OCI-LY1 (cell line): ENCODE measurements around the gene PRKD2.

Experiments used
- H2AFZ ChIP-seq: fragments of 200-600 bp; sonication (generic), shearing (Covaris generic); 2 replicates; pipeline ENCODE4 v1.6.0; 2014; ENCODE audit warnings: antibody characterized with exemption, mild to moderate bottlenecking, low read length
- H3F3A ChIP-seq: fragments of 200-600 bp; sonication (generic), shearing (Covaris generic); 2 replicates; pipeline ENCODE4 v1.6.0; 2014; ENCODE audit warnings: mild to moderate bottlenecking, antibody characterized with exemption, low read length, moderate library complexity; ENCODE audit not compliant: insufficient read depth
- H3K27ac ChIP-seq: fragments of 200-600 bp; sonication (generic); 2 replicates; pipeline ENCODE4 v1.5.1; 2014; ENCODE audit warnings: low read length, mixed run types, mild to moderate bottlenecking, low read depth; ENCODE audit not compliant: poor library complexity, severe bottlenecking
- H3K27me3 ChIP-seq: fragments of 200-600 bp; sonication (generic); 2 replicates; pipeline ENCODE4 v1.6.0; 2014; ENCODE audit warnings: antibody characterized with exemption, mild to moderate bottlenecking, low read length, moderate library complexity; ENCODE audit not compliant: insufficient read depth
- H3K36me3 ChIP-seq: fragments of 200-600 bp; sonication (generic); 2 replicates; pipeline ENCODE4 v1.6.1; 2014; ENCODE audit warnings: mild to moderate bottlenecking, antibody characterized with exemption, low read length, moderate library complexity, mixed read lengths; ENCODE audit not compliant: insufficient read depth
- H3K4me1 ChIP-seq: fragments of 200-600 bp; sonication (generic); 2 replicates; pipeline ENCODE4 v1.5.1; 2014; ENCODE audit warnings: mild to moderate bottlenecking, low read length, moderate library complexity; ENCODE audit not compliant: insufficient read depth, severe bottlenecking
- H3K4me2 ChIP-seq: fragments of 200-600 bp; sonication (generic), shearing (Covaris generic); 2 replicates; pipeline ENCODE4 v1.6.1; 2014; ENCODE audit warnings: low read length
- H3K4me3 ChIP-seq: fragments of 200-600 bp; sonication (generic); 2 replicates; pipeline ENCODE4 v1.5.1; 2014; ENCODE audit warnings: low read length, low read depth, mild to moderate bottlenecking, mixed read lengths; ENCODE audit not compliant: poor library complexity, severe bottlenecking
- H3K79me2 ChIP-seq: fragments of 200-600 bp; shearing (Covaris generic); 2 replicates; pipeline ENCODE4 v1.6.1; 2016; ENCODE audit warnings: mixed run types, low read length, mixed read lengths; ENCODE audit not compliant: insufficient read depth
- H3K9ac ChIP-seq: fragments of 200-600 bp; sonication (generic), shearing (Covaris generic); 2 replicates; pipeline ENCODE4 v1.6.1; 2014; ENCODE audit warnings: mild to moderate bottlenecking, low read length, mixed read lengths
- H3K9me2 ChIP-seq: fragments of 200-600 bp; sonication (generic), shearing (Covaris generic); 2 replicates; pipeline ENCODE4 v1.6.1; 2014; ENCODE audit warnings: low read depth, mild to moderate bottlenecking, low read length, mixed read lengths
- H3K9me3 ChIP-seq: fragments of 200-600 bp; shearing (Covaris generic); 2 replicates; pipeline ENCODE4 v1.6.1; 2014; ENCODE audit warnings: low read length, mixed read lengths
- H4K20me1 ChIP-seq: fragments of 200-600 bp; sonication (generic), shearing (Covaris generic); 2 replicates; pipeline ENCODE4 v1.6.0; 2016; ENCODE audit warnings: mild to moderate bottlenecking, low read length; ENCODE audit not compliant: insufficient read depth
- CTCF ChIP-seq: fragments of 200-600 bp; sonication (generic), shearing (Covaris generic); IDR thresholded peaks from 2 replicates; pipeline ENCODE4 v1.5.1; 2017; ENCODE audit warnings: mild to moderate bottlenecking, antibody characterized with exemption, low read length, moderate library complexity, mixed read lengths
- EZH2 ChIP-seq: fragments of 200-600 bp; sonication (generic), shearing (Covaris generic); IDR thresholded peaks from 2 replicates; pipeline ENCODE4 v1.8.0; 2017; ENCODE audit warnings: borderline replicate concordance, mixed run types, mild to moderate bottlenecking, antibody characterized with exemption, low read length, moderate library complexity, mixed read lengths

Gene PRKD2

GRCh38 chr19:46746281-46747057 lies 29.6 kb upstream of the PRKD2 start, which contains the start of gene STRN4:
STRN4 (minus strand) TSS chr19:46746450; CDS start chr19:46746430, 20 bp downstream.
- no peaks in the 10 kb centered on the region for H3K27me3 ChIP-seq
- peak within 1 kb of the TSS; percentile 91 for H3K9ac ChIP-seq
- H3K79me2 ChIP-seq, result peaks cover 42% of the 10 kb centered on the region
- H3K4me1 ChIP-seq, result peaks cover 51% of the 10 kb centered on the region
- no peaks in the 10 kb centered on the region for H4K20me1 ChIP-seq
- H3K4me2 ChIP-seq, result peak within 1 kb of the TSS; percentile 75
- H2AFZ ChIP-seq, result no peak within 1 kb of the TSS
- peaks cover 18% of the 10 kb centered on the region; the same call in 1 of the 2 replicates for H3K36me3 ChIP-seq
- peak within 1 kb of the TSS; percentile 2 for H3K27ac ChIP-seq
- H3K9me2 ChIP-seq, result no peaks in the 10 kb centered on the region
- TF ChIP-seq EZH2, result no peak
- no peak for TF ChIP-seq CTCF
- H3K4me3 ChIP-seq, result peak within 1 kb of the TSS; percentile 86
- no peaks in the 10 kb centered on the region for H3K9me3 ChIP-seq
- no peaks in the 10 kb centered on the region for H3F3A ChIP-seq

- Histone ChIP-seq H3K4me2 (peak within 1 kb of the TSS; percentile 75), H3K79me2 (peaks cover 50% of the 10 kb centered on the region), H3K36me3 (peaks cover 19% of the 10 kb centered on the region; the same call in 1 of the 2 replicates), H3K4me1 (peaks cover 49% of the 10 kb centered on the region), H3K4me3 (peak within 1 kb of the TSS; percentile 86), H2AFZ (no peak within 1 kb of the TSS), H3K27ac (peak within 1 kb of the TSS; percentile 2), H3K9ac (peak within 1 kb of the TSS; percentile 91), H3K27me3 (no peaks in the 10 kb centered on the region), H3F3A (no peaks in the 10 kb centered on the region), H3K9me3 (no peaks in the 10 kb centered on the region), H4K20me1 (no peaks in the 10 kb centered on the region), H3K9me2 (no peaks in the 10 kb centered on the region)
- TF ChIP-seq EZH2, result no peak
- no peak for TF ChIP-seq CTCF
Measured at GRCh38 chr19:46745521-46746280, 28.8 kb upstream of the PRKD2 start, which contains the start of gene FKRP. FKRP (plus strand) TSS chr19:46746057; CDS start chr19:46755451, 9,394 bp downstream.

- Histone ChIP-seq H3K27me3 (no peaks in the 10 kb centered on the region), H3K9me3 (no peaks in the 10 kb centered on the region), H2AFZ (no peak overlapping the region), H4K20me1 (no peaks in the 10 kb centered on the region), H3K36me3 (peaks cover 19% of the 10 kb centered on the region; the same call in 1 of the 2 replicates), H3K9ac (peak overlapping the region; percentile 91), H3K9me2 (no peaks in the 10 kb centered on the region), H3K79me2 (peaks cover 56% of the 10 kb centered on the region), H3F3A (no peaks in the 10 kb centered on the region), H3K4me3 (peak overlapping the region; percentile 86), H3K4me1 (peaks cover 42% of the 10 kb centered on the region), H3K27ac (no peak overlapping the region), H3K4me2 (peak overlapping the region; percentile 75)
- TF ChIP-seq CTCF, result no peak
- no peak for TF ChIP-seq EZH2
Measured at GRCh38 chr19:46745030-46745429, 28.1 kb upstream of the PRKD2 start.
